MCF 10A (cell line): Measurements from ENCODE around the gene LTO1. TPM values are rescaled to one million over a fixed set of nuclear protein-coding genes. Genes with fewer than 3 reads are reported as not detected.

Source experiments
- BruUV-seq: library from RNA; stranded (reverse); fragments of 400-500 nt; replicated peaks from 2 replicates; lab custom pipeline; 2021; lab: Mats Ljungman, UMichigan
- CTCF ChIA-PET: fragments of 300-600 bp; sonication (Branson Sonifier 250); formaldehyde crosslinking; extraction: SDS; loops from one replicate; lab custom pipeline; 2021; ENCODE audit warnings: antibody characterized with exemption, inconsistent platforms; lab: Yijun Ruan, JAX
- POLR2A ChIA-PET: fragments of 300-600, 350-650 bp; sonication (Branson Sonifier 250); formaldehyde crosslinking; extraction: SDS; loops from one replicate; lab custom pipeline; 2020; ENCODE audit warnings: antibody characterized with exemption, inconsistent platforms; lab: Yijun Ruan, JAX
- DNase-seq: peaks from one replicate; pipeline ENCODE4 v3.0.0-alpha.2; 2018; ENCODE audit not compliant: unreplicated experiment
- H3K27ac Mint-ChIP-seq: one replicate; pipeline ENCODE4 v1.8.0; 2022; ENCODE audit warnings: mild to moderate bottlenecking, low read depth, mixed read lengths; ENCODE audit not compliant: unreplicated experiment
- H3K27me3 Mint-ChIP-seq: one replicate; pipeline ENCODE4 v1.8.0; 2022; ENCODE audit warnings: mixed read lengths; ENCODE audit not compliant: insufficient read depth, unreplicated experiment
- H3K36me3 Mint-ChIP-seq: one replicate; pipeline ENCODE4 v1.8.0; 2022; ENCODE audit warnings: mild to moderate bottlenecking, moderate library complexity, mixed read lengths; ENCODE audit not compliant: insufficient read depth, unreplicated experiment
- H3K4me1 Mint-ChIP-seq: one replicate; pipeline ENCODE4 v1.8.0; 2022; ENCODE audit warnings: mixed read lengths; ENCODE audit not compliant: insufficient read depth, unreplicated experiment
- H3K4me3 Mint-ChIP-seq: one replicate; pipeline ENCODE4 v1.8.0; 2022; ENCODE audit warnings: mild to moderate bottlenecking, moderate library complexity, mixed read lengths; ENCODE audit not compliant: unreplicated experiment
- H3K9me3 Mint-ChIP-seq: one replicate; pipeline ENCODE4 v1.8.0; 2022; ENCODE audit warnings: mixed read lengths; ENCODE audit not compliant: unreplicated experiment
- CTCF ChIP-seq: fragments of 200-600 bp; IDR thresholded peaks from one replicate; pipeline ENCODE4 v1.8.0; 2022; ENCODE audit warnings: antibody characterized with exemption, mild to moderate bottlenecking; ENCODE audit not compliant: unreplicated experiment
- intact Hi-C: fragments of 100-400 bp; cut with micrococcal nuclease; formaldehyde crosslinking; loops from 2 replicates; pipeline ENCODE4 v1.14.1; 2022
- total RNA-seq: library from RNA; stranded (reverse); gene quantifications from 2 replicates; pipeline ENCODE4 v1.2.3, GENCODE V29; 2022

Gene LTO1
- total RNA-seq, 1 experiment from 2014 or later = 34.2 TPM

GRCh38 chr11:69639831-69640230, 35.3 kb downstream of the LTO1 start:
- H3K27ac Mint-ChIP-seq = no peak overlapping the region
- H3K36me3 Mint-ChIP-seq = peaks cover 21% of the 10 kb centered on the region
- H3K4me3 Mint-ChIP-seq = peak overlapping the region; percentile 98
- ChIA-PET CTCF (interaction anchor here (0.7 to 2.5 kb wide), 5 partner anchors 508 to 538 kb away, joined by 3 to 9 read pairs (median 3); no protein-coding TSS in a partner anchor), POLR2A (interaction anchor here (0.6 to 3.6 kb wide), 16 partner anchors 12 to 749 kb away, joined by 3 to 15 read pairs (median 4); partner anchors contain the start of gene LTO1)
- TF ChIP-seq CTCF = no peak
- no peak for DNase-seq
- peaks cover 8% of the 10 kb centered on the region for H3K4me1 Mint-ChIP-seq
- no peaks in the 10 kb centered on the region for H3K9me3 Mint-ChIP-seq
- no TSS peak for BruUV-seq
- no peaks in the 10 kb centered on the region for H3K27me3 Mint-ChIP-seq
- intact Hi-C loops = loop anchor here (1.0 to 5.0 kb wide), 5 partner anchors 51 to 1383 kb away; no protein-coding TSS in a partner anchor

- no peaks in the 10 kb centered on the region for H3K27me3 Mint-ChIP-seq
- H3K9me3 Mint-ChIP-seq = no peaks in the 10 kb centered on the region
- intact Hi-C loops = loop anchor here (1.0 to 2.0 kb wide), 2 partner anchors 50 to 517 kb away; no protein-coding TSS in a partner anchor
- H3K27ac Mint-ChIP-seq = no peak overlapping the region
- POLR2A ChIA-PET = interaction anchor here (0.6 to 2.3 kb wide), 19 partner anchors 12 to 799 kb away, joined by 3 to 15 read pairs (median 4); partner anchors contain the start of gene LTO1
- no TSS peak for BruUV-seq
- no peak for TF ChIP-seq CTCF
- DNase-seq = peak; percentile 96
- peaks cover 5% of the 10 kb centered on the region for H3K4me1 Mint-ChIP-seq
- CTCF ChIA-PET = interaction anchor here (0.7 to 2.5 kb wide), 4 partner anchors 32 to 538 kb away, joined by 3 to 9 read pairs (median 3); no protein-coding TSS in a partner anchor
- peak overlapping the region; percentile 98 for H3K4me3 Mint-ChIP-seq
- peaks cover 17% of the 10 kb centered on the region for H3K36me3 Mint-ChIP-seq
Measured at GRCh38 chr11:69638941-69639681, 36.0 kb downstream of the LTO1 start.

GRCh38 chr11:69637941-69638871, 36.9 kb downstream of the LTO1 start:
- H3K27ac Mint-ChIP-seq = no peak overlapping the region
- BruUV-seq = no TSS peak
- H3K4me1 Mint-ChIP-seq = no peaks in the 10 kb centered on the region
- intact Hi-C loops = loop anchor here (2.0 kb wide), 1 partner anchor 49 kb away; no protein-coding TSS in a partner anchor
- ChIA-PET CTCF (interaction anchor here (0.9 kb wide), 1 partner anchor 32 kb away, joined by 3 read pairs; no protein-coding TSS in a partner anchor), POLR2A (interaction anchor here (0.6 to 2.3 kb wide), 10 partner anchors 17 to 798 kb away, joined by 3 to 15 read pairs (median 4); partner anchors contain the start of gene LTO1)
- peak overlapping the region; percentile 98 for H3K4me3 Mint-ChIP-seq
- H3K27me3 Mint-ChIP-seq = no peaks in the 10 kb centered on the region
- peak; percentile 57 for DNase-seq
- TF ChIP-seq CTCF = no peak
- H3K36me3 Mint-ChIP-seq = peaks cover 9% of the 10 kb centered on the region
- no peaks in the 10 kb centered on the region for H3K9me3 Mint-ChIP-seq
